HG03103 (cell line): ENCODE results near the gene KANSL1L.
"Not testable (repeated sequence)": the region's sequence is repeated elsewhere in the genome, so short reads cannot be mapped to it uniquely, and the experiment has no call there.

Experiments
- ATAC-seq: cut with Tn5 transposase; IDR thresholded peaks from one replicate; pipeline ENCODE4 v1.9.1; 2021; ENCODE audit warnings: low read depth; ENCODE audit not compliant: unreplicated experiment

Gene KANSL1L, protein sequence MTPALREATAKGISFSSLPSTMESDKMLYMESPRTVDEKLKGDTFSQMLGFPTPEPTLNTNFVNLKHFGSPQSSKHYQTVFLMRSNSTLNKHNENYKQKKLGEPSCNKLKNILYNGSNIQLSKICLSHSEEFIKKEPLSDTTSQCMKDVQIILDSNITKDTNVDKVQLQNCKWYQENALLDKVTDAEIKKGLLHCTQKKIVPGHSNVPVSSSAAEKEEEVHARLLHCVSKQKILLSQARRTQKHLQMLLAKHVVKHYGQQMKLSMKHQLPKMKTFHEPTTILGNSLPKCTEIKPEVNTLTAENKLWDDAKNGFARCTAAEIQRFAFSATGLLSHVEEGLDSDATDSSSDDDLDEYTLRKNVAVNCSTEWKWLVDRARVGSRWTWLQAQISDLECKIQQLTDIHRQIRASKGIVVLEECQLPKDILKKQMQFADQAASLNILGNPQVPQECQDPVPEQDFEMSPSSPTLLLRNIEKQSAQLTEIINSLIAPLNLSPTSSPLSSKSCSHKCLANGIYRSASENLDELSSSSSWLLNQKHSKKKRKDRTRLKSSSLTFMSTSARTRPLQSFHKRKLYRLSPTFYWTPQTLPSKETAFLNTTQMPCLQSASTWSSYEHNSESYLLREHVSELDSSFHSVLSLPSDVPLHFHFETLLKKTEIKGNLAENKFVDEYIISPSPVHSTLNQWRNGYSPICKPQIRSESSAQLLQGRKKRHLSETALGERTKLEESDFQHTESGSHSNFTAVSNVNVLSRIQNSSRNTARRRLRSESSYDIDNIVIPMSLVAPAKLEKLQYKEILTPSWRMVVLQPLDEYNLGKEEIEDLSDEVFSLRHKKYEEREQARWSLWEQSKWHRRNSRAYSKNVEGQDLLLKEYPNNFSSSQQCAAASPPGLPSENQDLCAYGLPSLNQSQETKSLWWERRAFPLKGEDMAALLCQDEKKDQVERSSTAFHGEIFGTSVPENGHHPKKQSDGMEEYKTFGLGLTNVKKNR

DNA sequence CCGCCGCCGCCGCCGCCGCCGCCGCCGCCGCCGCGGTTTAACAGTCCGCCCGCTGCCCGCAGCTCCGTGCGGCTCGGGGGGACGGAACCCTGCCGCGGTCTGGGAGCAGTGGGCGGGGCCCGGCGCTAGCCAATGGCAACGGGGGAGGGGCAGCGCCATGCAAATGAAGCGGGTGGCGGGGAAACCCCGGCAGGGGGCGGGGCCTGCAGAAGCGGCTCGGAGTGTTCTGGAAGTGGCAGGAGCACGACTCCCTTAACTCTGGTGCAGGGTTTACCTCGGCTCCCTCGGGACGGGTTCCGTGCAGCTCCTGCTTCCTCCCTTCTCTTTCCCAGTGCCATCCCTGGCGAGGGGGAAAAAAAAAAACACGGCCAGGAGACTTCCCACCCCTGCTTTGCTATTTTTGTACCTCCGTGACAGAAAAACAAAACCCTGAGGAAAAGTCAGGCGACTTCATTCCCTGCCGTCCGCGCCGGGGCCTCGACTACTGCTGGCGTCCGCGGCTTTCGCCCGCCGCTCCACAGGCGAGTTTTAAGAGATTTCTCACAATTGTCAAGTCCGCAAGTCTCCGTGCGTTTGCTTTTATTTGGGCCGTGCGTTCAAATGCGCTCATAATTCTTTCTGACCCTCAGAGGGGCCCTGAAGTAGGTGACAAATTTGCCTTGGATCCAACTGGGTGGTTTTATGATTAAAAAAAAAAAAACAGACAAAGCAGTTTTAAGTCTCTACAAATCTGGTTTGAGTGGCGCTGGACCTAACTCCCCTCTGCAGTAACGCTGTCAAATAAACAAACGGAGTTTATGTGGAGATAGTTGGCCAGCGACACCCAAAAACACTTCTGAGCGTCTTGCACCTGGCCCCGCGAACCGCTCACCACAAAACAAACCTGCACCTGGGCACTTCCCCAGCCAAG is at the start of gene KANSL1L:
Gene KANSL1L, minus strand, starts transcription at position 101 of the 910 bp plus-strand sequence. CDS start 16,827 bp downstream, outside the sequence.
- ATAC-seq: peak; percentile 63

DNA sequence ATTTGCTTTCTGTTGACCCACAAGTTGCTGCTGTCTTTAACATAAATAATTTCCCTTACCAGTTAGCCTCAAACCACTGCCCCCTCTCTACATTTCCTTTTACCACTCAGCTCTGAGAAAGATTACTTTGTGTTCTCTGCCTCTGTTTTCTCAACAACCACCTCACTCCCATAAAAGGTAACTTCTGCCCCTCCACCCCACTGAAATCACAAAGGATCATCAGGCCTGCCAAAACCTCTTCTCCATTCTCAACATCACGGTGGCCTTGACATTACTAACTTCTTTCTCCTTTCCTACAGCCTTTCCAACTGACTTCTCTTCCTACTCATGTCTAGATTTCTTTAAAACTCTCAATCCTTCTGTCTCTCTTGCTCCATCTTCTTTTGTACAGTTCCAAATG is 43.9 kb upstream of the KANSL1L start:
- ATAC-seq: no peak

DNA sequence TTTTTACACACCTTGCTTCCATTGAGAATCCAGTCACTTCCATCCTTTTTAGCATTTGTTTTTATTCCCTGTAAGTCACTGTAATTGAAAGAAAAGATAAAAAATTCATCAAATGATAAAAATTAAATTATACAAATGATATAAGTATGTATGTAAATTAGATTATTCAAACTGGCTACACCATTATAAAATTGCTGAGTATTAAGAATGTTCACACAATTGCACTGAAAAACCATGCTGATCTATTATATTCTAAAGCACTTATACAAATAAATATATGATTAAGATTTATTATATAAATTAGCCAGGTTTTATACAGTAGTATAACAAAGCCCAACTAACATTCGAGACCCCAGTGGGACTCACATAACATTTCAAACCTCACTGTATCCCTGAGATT is 39.0 kb upstream of the KANSL1L start:
- no peak for ATAC-seq

DNA sequence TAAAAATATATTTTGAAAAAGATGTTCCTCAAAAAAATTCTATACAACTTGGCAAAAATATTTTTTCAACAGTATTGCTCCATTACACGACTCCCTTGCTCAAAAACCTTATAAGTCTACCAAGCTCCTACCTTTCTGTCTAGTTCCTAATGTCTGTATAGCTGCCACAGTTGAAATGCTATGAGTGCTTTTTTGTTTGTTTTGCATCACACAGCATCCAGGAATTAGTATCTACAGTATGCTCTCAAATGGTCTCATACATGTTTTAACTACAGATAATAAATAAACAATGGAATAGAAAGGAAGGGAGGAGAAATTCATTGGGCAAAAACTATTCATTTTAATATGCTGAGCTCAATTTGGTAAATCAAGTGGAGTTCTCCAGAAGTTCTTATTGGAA is 36.7 kb upstream of the KANSL1L start:
- no peak for ATAC-seq

DNA sequence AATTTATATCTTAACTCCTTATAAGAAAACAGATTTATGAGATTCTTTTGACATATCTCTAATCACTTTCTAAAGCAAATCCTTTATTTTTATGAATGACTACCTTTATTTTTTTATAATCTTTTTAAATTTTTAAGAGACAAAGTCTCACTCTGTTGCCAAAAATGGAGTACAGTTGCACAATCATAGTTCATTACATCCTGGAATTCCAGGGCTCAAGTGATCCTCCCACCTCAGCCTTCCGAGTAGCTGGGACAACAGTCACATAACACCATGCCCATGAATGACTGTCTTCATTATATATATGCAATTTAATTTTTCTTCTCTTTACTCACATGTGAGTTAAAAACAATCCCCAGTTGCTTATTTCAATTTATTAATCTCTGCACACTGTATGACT is 32.3 kb upstream of the KANSL1L start:
- ATAC-seq: no peak

DNA sequence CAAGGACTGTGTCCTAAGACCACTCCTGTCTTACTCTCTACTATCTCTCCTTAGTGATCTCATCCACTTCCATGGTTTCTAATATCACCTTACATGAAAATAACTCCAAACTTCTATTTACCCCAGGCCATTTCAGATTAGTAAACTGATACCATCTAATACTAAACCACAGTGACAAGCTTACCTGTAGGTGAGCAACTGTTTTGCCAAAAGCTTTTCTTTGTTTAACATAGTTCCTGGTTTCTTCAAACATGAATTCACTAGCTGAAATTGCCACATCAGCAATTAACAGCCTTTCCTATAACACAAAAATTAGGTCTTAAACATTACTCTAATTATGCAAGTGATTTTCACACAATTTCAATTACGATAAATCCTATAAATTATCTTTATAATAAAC is 31.9 kb upstream of the KANSL1L start:
- ATAC-seq: no peak

DNA sequence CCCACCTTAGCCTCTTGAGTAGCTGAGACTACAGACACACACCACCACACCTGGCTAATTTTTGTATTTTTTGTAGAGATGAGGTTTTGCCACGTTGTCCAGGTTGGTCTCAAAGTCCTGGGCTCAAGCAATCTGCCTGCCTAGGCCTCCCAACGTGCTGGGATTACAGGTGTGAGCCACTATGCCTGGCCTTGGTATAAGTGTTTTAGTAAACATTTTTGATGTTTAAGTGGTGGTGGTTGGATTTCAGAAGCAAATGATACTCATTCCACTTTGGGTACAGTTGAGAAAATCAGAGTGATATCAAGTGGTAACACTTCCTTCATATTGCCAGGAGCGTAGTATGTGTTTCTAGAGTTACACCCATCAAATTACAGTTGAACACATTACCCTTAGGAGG is 28.6 kb upstream of the KANSL1L start:
- ATAC-seq: no peak

DNA sequence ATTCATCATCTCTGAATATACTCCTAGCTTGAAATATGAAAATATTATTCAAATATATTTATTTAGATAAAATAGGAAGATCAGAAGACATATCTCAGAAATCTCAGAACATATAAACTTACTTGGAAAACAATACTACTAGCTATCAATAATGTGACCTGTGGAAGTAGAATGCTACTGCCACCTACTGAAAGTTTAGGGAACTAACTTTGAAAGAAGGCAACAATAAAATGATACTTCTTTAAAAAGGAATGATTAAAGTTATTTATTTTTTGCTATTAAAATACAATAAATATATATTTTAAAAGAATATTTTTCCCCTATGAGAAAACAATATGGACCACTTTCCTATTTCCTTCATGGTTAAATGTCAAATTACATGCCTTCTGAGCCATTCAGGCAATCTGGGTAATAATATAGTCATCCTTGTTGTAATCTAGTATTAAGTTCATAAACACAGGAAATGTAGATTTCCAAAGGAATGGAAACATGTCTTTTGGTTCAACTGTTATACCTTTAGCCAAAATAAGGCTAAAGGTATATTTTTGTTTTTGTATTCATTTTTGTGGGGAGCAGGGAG is 28.1 kb upstream of the KANSL1L start:
- peak; percentile 45 for ATAC-seq

DNA sequence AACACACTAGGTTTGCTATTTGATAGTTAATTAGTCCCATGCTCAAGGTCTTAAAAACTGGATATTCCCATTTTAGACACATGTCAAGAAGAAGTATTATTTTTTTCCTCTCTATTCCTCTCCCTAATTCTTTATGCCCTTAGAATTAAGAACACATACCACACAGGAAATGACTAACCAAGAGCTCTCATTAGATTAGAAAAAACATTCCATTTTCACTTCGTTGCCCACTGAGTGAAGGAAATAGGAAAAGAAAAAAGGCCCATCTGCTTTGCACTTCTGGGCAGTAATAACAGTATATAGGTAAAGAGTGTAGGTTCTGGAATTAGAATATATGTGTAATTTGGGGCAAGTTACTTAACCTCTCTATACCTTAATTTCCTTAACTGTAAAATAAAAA is 27.1 kb upstream of the KANSL1L start:
- ATAC-seq: no peak

DNA sequence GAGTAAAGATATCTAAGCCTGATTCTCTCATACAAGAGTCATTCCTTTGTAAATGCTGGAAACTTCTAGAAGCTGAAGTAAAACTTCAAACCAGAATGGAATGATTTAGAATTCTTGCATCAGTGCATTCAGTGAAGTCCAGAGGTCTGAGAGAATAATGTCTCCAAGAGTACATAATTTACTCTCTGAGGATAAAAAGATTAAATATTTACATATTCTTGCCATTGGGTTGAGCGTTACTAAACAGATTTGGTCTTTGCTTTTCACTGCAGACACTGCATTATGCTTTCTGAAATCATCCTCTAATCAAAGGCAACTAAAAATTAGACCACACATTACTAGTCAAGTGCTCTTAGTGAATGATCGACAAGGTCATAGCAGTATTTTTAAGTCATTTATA is 26.5 kb upstream of the KANSL1L start:
- no peak for ATAC-seq

DNA sequence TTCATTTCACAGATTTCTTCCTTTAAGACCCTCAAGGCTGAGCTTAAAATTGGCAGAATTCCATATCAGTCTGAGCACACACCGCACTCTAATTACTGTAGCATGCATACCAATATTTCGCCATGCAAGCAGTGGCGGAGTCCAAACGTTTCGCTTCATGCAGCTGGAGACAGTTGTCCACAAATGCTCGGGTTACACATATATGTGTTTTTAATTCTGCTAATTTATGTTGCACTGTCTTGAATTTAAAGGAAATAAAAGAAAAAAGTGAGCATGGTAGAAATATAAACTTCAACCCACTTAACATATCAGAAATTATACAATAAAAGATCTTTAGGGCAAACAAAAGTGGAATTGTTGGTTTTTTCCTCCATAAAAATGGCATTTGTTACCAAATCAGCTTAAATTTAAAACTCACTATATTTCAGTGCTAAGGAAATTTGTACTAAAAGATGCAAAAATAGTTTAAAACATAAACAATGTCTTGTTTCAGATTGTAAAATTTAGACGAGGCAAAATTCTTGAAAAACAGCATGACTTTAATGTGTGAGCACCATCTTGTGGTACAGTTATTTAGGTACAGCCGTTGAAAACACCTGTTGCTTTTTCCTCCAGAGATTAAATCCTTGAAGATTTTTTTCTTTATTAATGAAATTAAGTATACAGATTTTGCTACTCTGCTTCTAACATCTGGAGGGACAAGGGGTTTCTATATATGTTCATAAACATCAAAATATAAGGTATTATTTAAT is 24.1 kb upstream of the KANSL1L start:
- no peak for ATAC-seq

DNA sequence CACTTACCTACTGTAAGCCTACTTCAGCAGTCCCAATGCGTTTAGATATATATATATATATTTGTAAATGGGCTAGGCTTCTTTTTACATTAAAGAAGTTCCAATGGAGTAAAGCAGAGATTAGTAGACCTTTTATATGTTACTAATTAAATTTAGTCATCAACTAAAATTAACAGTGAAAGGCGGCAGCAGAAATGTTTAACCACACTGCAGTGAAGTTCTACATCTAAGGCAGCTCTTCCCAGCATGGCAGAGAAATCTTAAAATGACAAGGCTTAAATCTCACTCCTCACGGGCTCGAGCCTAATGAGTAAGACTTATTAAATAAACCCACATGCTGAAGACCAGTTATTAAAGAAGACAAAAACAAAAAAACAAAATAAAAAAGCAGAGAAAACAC is 19.1 kb upstream of the KANSL1L start:
- no peak for ATAC-seq

DNA sequence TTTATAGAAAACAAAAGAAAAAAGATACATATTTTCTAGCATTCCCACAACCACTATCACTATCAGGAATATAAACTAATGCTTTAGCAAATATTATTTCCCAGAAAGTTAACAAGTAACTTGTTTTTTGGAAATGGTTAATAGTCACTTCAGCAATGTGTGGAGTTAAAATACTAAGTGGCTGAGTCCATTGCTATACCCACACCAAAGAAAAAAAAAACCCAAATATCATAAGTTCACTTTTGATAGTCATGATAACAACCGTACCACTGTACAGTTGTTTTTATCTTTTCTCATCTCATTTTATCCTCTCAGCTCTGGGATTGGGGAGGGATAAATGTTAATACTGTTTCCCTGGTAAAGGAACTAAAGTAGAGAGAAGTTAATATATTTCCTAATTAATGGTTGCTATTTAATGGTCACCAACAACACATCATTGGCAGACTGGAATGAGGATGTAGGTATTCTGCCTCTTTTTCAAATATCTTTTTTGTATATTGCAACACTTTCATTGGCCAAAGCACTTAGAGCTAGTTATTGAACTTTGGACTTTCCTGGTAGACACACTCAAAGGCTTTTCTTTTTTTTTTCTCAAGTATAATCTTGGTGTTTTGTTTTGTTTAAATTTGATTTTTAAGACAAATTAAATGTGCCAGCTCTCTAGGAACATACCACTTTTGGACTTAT is 18.4 kb upstream of the KANSL1L start:
- ATAC-seq: no peak

DNA sequence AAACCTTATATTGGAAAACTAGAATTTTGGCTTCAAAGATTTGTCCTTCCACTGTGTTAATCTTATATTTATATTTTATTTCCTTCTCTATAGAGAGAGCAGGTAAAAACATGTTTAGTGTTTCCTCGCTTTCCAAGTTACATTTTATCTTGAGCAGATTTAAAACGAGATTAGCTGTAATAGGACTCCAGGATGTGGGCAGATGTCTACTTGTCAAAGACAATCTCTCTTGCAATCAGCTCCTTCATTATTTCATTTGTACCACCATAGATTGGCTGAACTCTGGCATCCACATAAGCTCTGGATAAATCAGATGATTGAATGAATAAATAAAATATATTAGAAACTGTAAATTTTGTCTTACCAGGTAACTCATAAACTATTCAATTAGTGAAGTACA is 17.5 kb upstream of the KANSL1L start:
- ATAC-seq: no peak

DNA sequence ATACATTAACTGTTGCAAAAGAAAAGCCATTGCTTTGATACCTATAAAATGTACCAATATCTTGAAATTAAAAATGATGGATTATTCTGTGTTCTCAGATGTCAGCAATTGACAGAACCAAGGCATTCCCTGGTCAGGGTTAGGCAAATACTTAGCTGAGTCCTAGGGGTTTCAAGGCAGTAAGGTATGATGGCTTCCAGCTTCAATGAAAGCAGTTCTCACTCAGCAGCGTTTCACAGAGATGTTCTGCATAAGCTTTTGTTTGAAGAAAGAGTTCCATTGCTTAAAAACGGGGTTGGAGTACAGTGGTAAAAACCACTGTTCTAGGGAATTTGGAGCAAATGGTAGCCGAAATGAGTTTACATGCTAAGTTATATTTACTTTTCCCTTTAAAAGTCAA is 17.0 kb upstream of the KANSL1L start:
- ATAC-seq: no peak

DNA sequence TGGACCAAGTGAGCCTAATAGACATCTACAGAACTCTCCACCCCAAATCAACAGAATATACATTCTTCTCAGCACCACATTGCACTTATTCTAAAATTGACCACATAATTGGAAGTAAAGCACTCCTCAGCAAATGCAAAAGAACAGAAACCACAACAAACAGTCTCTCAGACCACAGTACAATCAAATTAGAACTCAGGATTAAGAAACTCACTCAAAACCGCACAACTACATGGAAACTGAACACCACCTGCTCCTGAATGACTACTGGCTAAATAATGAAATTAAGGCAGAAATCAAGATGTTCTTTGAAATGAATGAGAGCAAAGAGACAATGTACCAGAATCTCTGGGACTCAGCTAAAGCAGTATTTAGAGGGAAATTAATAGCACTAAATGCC is 12.7 kb upstream of the KANSL1L start:
- ATAC-seq: not testable (repeated sequence)

DNA sequence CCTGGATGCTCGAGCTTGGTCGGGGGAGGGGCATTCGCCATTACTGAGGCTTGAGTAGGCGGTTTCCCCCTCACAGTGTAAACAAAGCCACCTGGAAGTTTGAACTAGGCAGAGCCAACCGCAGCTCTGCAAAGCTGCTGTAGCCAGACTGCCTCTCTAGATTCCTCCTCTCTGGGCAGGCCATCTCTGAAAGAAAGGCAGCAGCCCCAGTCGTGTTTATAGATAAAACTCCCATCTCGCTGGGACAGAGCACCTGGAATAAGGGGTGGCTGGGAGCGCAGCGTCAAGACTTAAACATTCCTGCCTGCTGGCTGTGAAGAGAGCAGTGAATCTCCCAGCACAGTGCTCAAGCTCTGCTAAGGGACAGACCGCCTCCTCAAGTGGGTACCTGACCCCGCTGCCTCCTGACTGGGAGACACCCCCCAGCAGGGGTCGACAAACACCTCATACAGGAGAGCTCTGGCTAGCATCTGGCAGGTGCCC is 10.4 kb upstream of the KANSL1L start:
- not testable (repeated sequence) for ATAC-seq

DNA sequence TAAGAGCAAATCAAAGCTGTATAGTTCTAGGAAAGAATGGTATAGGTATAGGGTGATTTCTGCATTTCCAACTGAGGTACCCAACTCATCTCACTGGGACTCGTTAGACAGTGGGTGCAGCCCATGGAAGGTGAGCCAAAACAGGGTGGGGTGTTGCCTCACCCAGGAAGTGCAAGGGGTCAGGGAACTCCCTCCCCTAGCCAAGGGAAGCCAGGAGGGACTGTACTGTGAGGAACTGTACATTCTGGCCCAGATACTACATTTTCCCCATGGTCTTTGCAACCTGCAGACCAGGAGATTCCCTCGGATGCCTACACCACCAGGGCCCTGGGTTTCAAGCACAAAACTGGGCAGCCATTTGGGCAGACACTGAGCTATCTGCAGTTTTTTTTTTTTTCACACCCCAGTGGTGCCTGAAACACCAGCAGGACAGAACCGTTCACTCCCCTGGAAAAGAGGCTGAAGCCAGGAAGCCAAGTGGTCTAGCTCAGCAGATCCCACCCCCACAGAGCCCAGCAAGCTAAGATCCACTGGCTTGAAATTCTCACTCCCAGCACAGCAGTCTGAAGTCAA is 9.9 kb upstream of the KANSL1L start:
- ATAC-seq: not testable (repeated sequence)
